ENCODE data around the gene GADD45A. TPM values are rescaled to one million over a fixed set of nuclear protein-coding genes. Genes with fewer than 3 reads are reported as not detected.
A peak's percentile ranks its signal among the peaks of the same experiment; 100 is the strongest.

GADD45A gene
- total RNA-seq, 1 donor: 54.8 TPM

- TF ChIP-seq CTCF (IDR thresholded peaks at IDR 0.05; ENCODE audit: insufficient read depth, low read depth, low read length): no peak
- no peak for DNase-seq (ENCODE audit: low read depth)
Observed at GRCh38 chr1:67731322-67731721, 46.3 kb downstream of the GADD45A start.

GRCh38 chr1:67732750-67733151 is 47.8 kb downstream of the GADD45A start:
- H3K4me3 ChIP-seq (ENCODE audit: low read depth, low read length): no peak overlapping the region
- no peak for TF ChIP-seq CTCF (IDR thresholded peaks at IDR 0.05; ENCODE audit: insufficient read depth, low read depth, low read length)
- peak; percentile 91 for DNase-seq (ENCODE audit: low read depth)

More at GRCh38 chr1:67731322-67731721, 46.3 kb downstream of the GADD45A start:
- no peak overlapping the region for H3K4me3 ChIP-seq (ENCODE audit: low read depth, low read length)

GRCh38 chr1:67733681-67734322 is 48.8 kb downstream of the GADD45A start:
- TF ChIP-seq CTCF (IDR thresholded peaks at IDR 0.05; ENCODE audit: insufficient read depth, low read depth, low read length): no peak
- no peak overlapping the region for H3K4me3 ChIP-seq (ENCODE audit: low read depth, low read length)
- DNase-seq (ENCODE audit: low read depth): no peak

GRCh38 chr1:67734323-67734690 is 49.3 kb downstream of the GADD45A start:
- no peak for DNase-seq (ENCODE audit: low read depth)
- no peak overlapping the region for H3K4me3 ChIP-seq (ENCODE audit: low read depth, low read length)
- no peak for TF ChIP-seq CTCF (IDR thresholded peaks at IDR 0.05; ENCODE audit: insufficient read depth, low read depth, low read length)

- no peak for DNase-seq (ENCODE audit: low read depth)
- no peak for TF ChIP-seq CTCF (IDR thresholded peaks at IDR 0.05; ENCODE audit: insufficient read depth, low read depth, low read length)
- no peak overlapping the region for H3K4me3 ChIP-seq (ENCODE audit: low read depth, low read length)
Observed at GRCh38 chr1:67735206-67735605, 50.2 kb downstream of the GADD45A start.

- no peak overlapping the region for H3K4me3 ChIP-seq (ENCODE audit: low read depth, low read length)
- TF ChIP-seq CTCF (IDR thresholded peaks at IDR 0.05; ENCODE audit: insufficient read depth, low read depth, low read length): no peak
Observed at GRCh38 chr1:67735806-67736627, 51.0 kb downstream of the GADD45A start.

More at GRCh38 chr1:67735806-67736627, 51.0 kb downstream of the GADD45A start:
- peak; percentile 88 for DNase-seq (ENCODE audit: low read depth)

Data from fibroblast of villous mesenchyme (primary cell).